Measurements from ENCODE around the gene USP24. TPM values are rescaled to one million over a fixed set of nuclear protein-coding genes. Genes with fewer than 3 reads are reported as not detected.

Gene USP24
- total RNA-seq, 1 donor from 2014 or later, result 40.8 TPM

GRCh38 chr1:55084257-55084656 lies 130.9 kb downstream of the USP24 start:
- H3K36me3 ChIP-seq (ENCODE audit: control insufficient read depth, insufficient read depth, low read length), result peaks cover 13% of the 10 kb centered on the region

GRCh38 chr1:55081905-55082296 lies 133.3 kb downstream of the USP24 start:
- Histone ChIP-seq H3K36me3 (ENCODE audit: control insufficient read depth, insufficient read depth, low read length) (peaks cover 19% of the 10 kb centered on the region), H3K4me3 (ENCODE audit: low read depth, low read length) (no peak overlapping the region), H3K27me3 (ENCODE audit: control insufficient read depth, insufficient read depth, low read length) (no peaks in the 10 kb centered on the region)
- no peak for DNase-seq (ENCODE audit: low read depth)
- no peak for FAIRE-seq
- TF ChIP-seq CTCF (IDR thresholded peaks at IDR 0.05; ENCODE audit: insufficient read depth, low read length, severe bottlenecking), result no peak

More at GRCh38 chr1:55084257-55084656, 130.9 kb downstream of the USP24 start:
- H3K4me3 ChIP-seq (ENCODE audit: low read depth, low read length), result no peak overlapping the region
- DNase-seq (ENCODE audit: low read depth) (no peak), FAIRE-seq (no peak)
- no peak for TF ChIP-seq CTCF (IDR thresholded peaks at IDR 0.05; ENCODE audit: insufficient read depth, low read length, severe bottlenecking)
- H3K27me3 ChIP-seq (ENCODE audit: control insufficient read depth, insufficient read depth, low read length), result no peaks in the 10 kb centered on the region

GRCh38 chr1:55081188-55081904 lies 133.8 kb downstream of the USP24 start:
- no peak overlapping the region for H3K4me3 ChIP-seq (ENCODE audit: low read depth, low read length)
- peaks cover 23% of the 10 kb centered on the region for H3K36me3 ChIP-seq (ENCODE audit: control insufficient read depth, insufficient read depth, low read length)
- no peaks in the 10 kb centered on the region for H3K27me3 ChIP-seq (ENCODE audit: control insufficient read depth, insufficient read depth, low read length)
- DNase-seq (ENCODE audit: low read depth) (peak; percentile 43), FAIRE-seq (peak; percentile 87)
- TF ChIP-seq CTCF (IDR thresholded peaks at IDR 0.05; ENCODE audit: insufficient read depth, low read length, severe bottlenecking), result no peak

GRCh38 chr1:55079651-55080050 lies 135.5 kb downstream of the USP24 start:
- Histone ChIP-seq H3K36me3 (ENCODE audit: control insufficient read depth, insufficient read depth, low read length) (peaks cover 17% of the 10 kb centered on the region), H3K27me3 (ENCODE audit: control insufficient read depth, insufficient read depth, low read length) (no peaks in the 10 kb centered on the region), H3K4me3 (ENCODE audit: low read depth, low read length) (no peak overlapping the region)
- FAIRE-seq (no peak), DNase-seq (ENCODE audit: low read depth) (no peak)
- no peak for TF ChIP-seq CTCF (IDR thresholded peaks at IDR 0.05; ENCODE audit: insufficient read depth, low read length, severe bottlenecking)

- FAIRE-seq (no peak), DNase-seq (ENCODE audit: low read depth) (no peak)
- Histone ChIP-seq H3K4me3 (ENCODE audit: low read depth, low read length) (no peak overlapping the region), H3K36me3 (ENCODE audit: control insufficient read depth, insufficient read depth, low read length) (peaks cover 13% of the 10 kb centered on the region), H3K27me3 (ENCODE audit: control insufficient read depth, insufficient read depth, low read length) (no peaks in the 10 kb centered on the region)
- no peak for TF ChIP-seq CTCF (IDR thresholded peaks at IDR 0.05; ENCODE audit: insufficient read depth, low read length, severe bottlenecking)
These were observed 136.7 kb downstream of the USP24 start for GRCh38 chr1:55078470-55078869.

- Histone ChIP-seq H3K36me3 (ENCODE audit: control insufficient read depth, insufficient read depth, low read length) (peaks cover 17% of the 10 kb centered on the region), H3K4me3 (ENCODE audit: low read depth, low read length) (no peak overlapping the region), H3K27me3 (ENCODE audit: control insufficient read depth, insufficient read depth, low read length) (no peaks in the 10 kb centered on the region)
- FAIRE-seq (no peak), DNase-seq (ENCODE audit: low read depth) (no peak)
- no peak for TF ChIP-seq CTCF (IDR thresholded peaks at IDR 0.05; ENCODE audit: insufficient read depth, low read length, severe bottlenecking)
These were observed 138.8 kb downstream of the USP24 start for GRCh38 chr1:55076356-55076755.

All from bronchial epithelial cell (primary cell).